DND-41 (cell line): Measurements from ENCODE around the gene ANKFN1.

Source experiments
- CTCF ChIP-seq: IDR thresholded peaks from 2 replicates; pipeline ENCODE4 v1.5.1; 2012; ENCODE audit warnings: borderline replicate concordance, low read length, moderate library complexity, mild to moderate bottlenecking; ENCODE audit not compliant: poor library complexity, severe bottlenecking; ENCODE audit errors: extremely low read depth
- EZH2 ChIP-seq: IDR thresholded peaks from 3 replicates; pipeline ENCODE4 v1.6.1; 2012; ENCODE audit warnings: borderline replicate concordance, low read depth, mild to moderate bottlenecking, moderate library complexity, low read length, inconsistent platforms; ENCODE audit not compliant: severe bottlenecking

- TF ChIP-seq CTCF (no peak), EZH2 (no peak)
Measured at GRCh38 chr17:56440419-56440818, 287.1 kb downstream of the ANKFN1 start.
